ENCODE results near the gene MGAT3.
"Not testable (repeated sequence)": the region's sequence is repeated elsewhere in the genome, so short reads cannot be mapped to it uniquely, and the experiment has no call there.

Gene MGAT3

DNA sequence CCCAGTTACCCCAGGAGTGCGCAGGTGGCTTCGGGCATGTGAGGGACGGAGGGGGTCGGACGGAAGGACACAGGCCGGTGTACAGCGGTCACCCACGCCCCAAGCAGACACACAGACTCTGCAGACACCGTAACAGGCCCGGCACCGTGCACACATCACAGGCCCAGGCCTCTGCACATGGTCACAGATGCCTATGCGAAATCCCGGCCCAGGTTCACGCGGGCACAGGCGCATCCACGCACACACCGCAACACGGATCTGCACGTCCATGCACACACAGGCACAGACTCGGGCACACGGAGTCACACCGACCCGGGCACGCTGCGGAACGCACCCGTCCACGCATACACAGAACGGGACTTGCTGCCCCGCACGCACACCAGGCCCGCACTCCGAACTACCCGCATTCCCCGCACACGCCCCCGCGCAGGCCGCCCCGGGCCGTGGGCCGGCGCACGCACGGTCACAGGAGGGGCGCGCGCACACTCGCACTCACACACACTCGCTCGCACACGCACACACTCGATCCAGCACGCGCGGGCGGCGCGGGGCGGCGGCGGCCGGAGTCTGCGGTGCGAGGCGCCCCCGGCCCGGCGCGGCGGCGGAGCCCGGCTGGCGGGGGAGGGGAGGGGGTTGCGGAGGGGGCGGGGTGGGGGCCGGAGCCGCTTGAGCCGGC, at the start of gene MGAT3:
MGAT3 (plus strand) TSS at position 491 of the 676 bp plus-strand sequence. CDS start 30,336 bp downstream, outside the sequence.
- DNase-seq: no peak
- in situ Hi-C loops (cut with MboI; ENCODE audit: low pct_unique_long_range_greater_than_20kb, low sequenced_read_pairs): no loop called here

GRCh38 chr22:39408173-39408572, 48.6 kb upstream of the MGAT3 start:
- in situ Hi-C loops (cut with MboI; ENCODE audit: low pct_unique_long_range_greater_than_20kb, low sequenced_read_pairs): no loop called here

DNA sequence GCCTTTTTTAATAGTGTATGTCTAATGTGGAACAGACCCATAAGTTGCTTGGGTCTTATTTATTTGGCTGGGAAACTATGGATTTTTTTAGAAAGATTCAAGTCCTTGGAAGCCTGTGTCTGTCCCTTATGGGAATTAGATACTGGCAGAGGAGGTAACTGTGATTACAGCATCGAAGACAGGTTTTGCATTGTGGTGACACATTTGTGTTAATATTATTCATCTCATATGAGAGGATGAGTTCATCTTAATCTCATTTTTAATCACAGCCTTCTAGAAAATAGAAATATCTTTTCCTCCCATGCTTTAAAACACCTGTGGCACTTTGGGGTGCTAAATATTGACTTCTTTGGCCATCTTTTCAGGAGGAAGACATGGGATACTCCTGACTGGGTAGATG, 48.0 kb upstream of the MGAT3 start:
- in situ Hi-C loops (cut with MboI; ENCODE audit: low pct_unique_long_range_greater_than_20kb, low sequenced_read_pairs): no loop called here
- DNase-seq: no peak

More at GRCh38 chr22:39408173-39408572, 48.6 kb upstream of the MGAT3 start:
- DNase-seq: no peak

DNA sequence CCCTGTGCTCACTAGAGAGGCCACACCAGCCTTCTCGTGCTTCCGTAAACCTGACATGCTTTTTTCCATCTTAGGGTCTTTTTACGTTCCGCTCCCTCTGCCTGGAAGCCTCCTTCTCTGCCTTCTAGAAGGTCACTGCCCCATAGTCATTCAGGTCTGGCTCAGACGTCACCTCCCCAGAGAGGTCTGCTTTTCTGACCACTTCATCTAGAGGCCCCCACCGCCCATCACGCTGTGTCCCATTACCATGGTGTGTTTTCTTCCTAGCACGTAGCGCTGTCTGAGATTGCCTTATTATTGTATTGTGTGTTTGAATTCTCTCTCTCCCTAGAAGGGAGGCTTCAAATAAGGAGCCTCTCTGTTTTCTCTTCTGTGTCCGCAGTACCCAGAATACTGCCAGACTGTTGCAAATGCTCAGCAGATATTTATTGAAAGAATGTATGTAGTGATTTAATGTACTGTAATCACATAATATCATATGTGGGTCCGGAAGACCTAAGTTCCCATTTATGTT, 47.2 kb upstream of the MGAT3 start:
- in situ Hi-C loops (cut with MboI; ENCODE audit: low pct_unique_long_range_greater_than_20kb, low sequenced_read_pairs): no loop called here
- DNase-seq: no peak

DNA sequence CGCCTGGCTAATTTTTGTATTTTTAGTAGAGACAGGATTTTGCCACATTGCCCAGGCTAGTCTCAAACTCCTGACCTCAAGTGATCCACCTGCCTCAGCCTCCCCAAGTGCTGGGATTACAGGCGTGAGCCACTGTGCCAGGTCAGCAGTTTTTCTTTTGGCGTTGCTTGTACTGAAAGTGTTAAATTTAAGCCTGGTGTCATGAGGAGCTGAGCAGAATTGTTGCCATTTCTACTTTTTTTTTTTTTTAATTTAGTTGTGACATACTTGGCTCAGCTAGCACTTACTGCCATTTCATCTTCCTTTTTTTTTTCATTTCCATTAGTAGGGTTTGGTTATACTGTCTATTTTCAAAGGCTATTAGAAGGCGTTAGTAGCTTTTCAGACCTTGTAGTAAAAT, 46.5 kb upstream of the MGAT3 start:
- DNase-seq: no peak
- in situ Hi-C loops (cut with MboI; ENCODE audit: low pct_unique_long_range_greater_than_20kb, low sequenced_read_pairs): no loop called here

DNA sequence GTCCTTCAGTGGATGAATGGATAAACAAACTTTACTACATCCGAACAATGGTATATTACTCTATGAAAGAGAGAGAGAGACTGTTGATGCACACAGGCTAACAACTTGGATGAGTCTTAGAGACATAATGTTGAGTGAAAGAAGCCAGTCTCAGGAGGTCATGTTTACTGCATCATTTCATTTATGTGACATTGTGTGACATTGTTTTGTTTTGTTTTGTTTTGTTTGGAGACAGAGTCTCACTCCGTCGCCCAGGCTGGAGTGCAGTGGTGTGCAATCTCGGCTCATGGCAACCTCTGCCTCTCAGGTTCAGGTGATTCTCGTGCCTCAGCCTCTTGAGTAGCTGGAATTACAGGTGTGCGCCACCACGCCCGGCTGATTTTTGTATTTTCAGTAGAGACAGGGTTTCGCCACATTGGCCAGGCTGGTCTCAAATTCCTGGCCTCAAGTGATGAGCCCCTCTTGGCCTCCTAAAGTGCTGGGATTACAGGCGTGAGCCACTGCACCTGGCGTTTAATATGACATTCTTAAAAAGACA, 44.9 kb upstream of the MGAT3 start:
- DNase-seq; in situ Hi-C loops (cut with MboI; ENCODE audit: low pct_unique_long_range_greater_than_20kb, low sequenced_read_pairs): not testable (repeated sequence)

DNA sequence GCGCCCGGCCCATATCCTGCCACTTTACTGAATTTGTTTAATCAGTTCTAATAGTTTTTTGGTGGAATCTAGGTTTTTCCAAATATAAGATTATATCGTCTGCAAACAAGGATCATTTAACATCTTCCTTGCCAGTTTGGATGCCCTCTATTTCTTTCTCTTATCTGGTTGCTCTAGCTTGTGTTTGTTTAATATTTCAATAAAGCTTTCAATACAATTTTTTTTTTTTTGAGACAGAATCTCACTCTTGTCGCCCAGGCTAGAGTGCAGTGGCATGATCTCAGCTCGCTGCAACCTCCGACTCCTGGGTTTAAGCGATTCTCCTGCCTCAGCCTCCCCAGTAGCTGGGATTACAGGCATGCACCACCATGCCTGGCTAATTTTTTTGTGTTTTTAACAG, 43.6 kb upstream of the MGAT3 start:
- DNase-seq; in situ Hi-C loops (cut with MboI; ENCODE audit: low pct_unique_long_range_greater_than_20kb, low sequenced_read_pairs): not testable (repeated sequence)

DNA sequence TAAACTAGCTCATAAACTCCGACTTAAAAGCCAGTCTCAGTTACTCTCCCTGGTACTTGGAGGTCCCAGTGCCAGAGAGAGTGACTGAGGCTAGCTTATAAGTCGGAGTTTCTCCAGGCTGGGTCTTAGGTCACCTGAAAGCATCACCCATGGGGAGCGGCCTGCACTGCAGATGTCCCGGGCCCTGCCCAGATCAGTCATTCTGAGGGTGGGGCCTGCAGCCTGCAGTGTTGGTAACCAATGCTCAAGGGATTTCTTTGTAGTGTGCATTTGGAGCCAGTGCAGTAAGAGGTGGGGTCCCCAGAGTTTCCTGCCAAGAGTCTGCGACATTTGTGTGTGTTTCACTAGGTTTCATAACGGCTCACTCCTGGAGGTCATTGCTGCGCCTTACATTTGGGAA, 42.4 kb upstream of the MGAT3 start:
- in situ Hi-C loops (cut with MboI; ENCODE audit: low pct_unique_long_range_greater_than_20kb, low sequenced_read_pairs): no loop called here
- no peak for DNase-seq

GRCh38 chr22:39414886-39415285, 41.9 kb upstream of the MGAT3 start:
- DNase-seq: no peak
- in situ Hi-C loops (cut with MboI; ENCODE audit: low pct_unique_long_range_greater_than_20kb, low sequenced_read_pairs): no loop called here

DNA sequence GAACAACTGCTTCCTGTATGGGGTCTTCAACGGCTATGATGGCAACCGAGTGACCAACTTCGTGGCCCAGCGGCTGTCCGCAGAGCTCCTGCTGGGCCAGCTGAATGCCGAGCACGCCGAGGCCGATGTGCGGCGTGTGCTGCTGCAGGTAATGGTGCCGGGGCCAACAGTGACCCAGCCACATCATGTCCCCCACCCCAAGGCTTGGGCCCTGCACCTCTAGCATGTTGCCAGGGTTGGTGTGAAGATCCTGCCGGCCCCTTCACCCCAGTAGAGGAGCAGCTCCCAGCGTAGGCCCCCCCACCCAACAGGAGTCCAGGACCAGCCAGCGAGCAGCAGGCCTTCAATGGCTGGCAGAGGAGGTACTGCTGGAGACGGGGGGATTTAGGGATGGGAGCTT, 41.3 kb upstream of the MGAT3 start:
- in situ Hi-C loops (cut with MboI; ENCODE audit: low pct_unique_long_range_greater_than_20kb, low sequenced_read_pairs): no loop called here
- DNase-seq: no peak

DNA sequence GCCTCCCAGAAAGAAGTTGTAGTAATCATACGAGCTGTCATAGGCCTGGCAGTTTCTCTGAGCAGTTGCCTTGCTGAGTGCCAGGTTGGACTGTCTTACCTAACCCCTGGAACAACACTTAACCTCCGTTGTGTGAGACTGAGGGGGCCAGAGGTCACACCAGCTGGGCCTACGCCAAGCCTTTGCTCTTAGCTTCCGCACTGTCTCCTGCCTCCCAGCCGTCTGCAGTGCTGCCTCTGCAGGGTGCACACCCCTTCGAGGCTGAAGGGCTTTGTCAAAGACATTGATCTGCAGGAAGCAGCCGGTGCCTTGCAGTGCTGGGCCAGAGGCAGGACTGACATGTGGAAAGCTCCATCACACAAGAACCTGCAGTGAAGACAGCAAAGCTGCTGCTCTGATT, 40.5 kb upstream of the MGAT3 start:
- in situ Hi-C loops (cut with MboI; ENCODE audit: low pct_unique_long_range_greater_than_20kb, low sequenced_read_pairs): no loop called here

GRCh38 chr22:39417641-39418040, 39.2 kb upstream of the MGAT3 start:
- DNase-seq: no peak
- in situ Hi-C loops (cut with MboI; ENCODE audit: low pct_unique_long_range_greater_than_20kb, low sequenced_read_pairs): no loop called here

More for the DNA sequence above, 40.5 kb upstream of the MGAT3 start:
- no peak for DNase-seq

GRCh38 chr22:39418696-39419095, 38.1 kb upstream of the MGAT3 start:
- DNase-seq: no peak
- in situ Hi-C loops (cut with MboI; ENCODE audit: low pct_unique_long_range_greater_than_20kb, low sequenced_read_pairs): no loop called here

DNA sequence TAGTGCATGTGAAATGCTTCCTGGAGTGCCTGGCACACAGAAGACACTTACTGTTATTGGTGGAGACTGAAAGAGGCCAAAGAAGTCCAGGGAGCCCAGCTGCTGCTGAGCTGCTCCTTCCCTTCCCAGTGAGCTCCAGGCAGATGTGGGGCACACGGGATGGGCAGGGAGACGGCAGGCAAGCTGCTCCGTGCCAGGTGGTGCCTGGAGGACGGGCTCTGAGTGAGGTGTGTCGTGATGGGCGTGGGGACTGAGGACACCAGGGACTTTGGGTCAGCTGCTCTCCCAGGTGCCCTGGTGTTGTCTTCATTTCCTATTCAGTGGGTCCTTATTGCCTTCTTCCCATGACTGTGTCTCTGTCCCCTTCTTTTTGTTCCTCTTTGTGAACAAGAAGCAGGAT, 37.7 kb upstream of the MGAT3 start:
- in situ Hi-C loops (cut with MboI; ENCODE audit: low pct_unique_long_range_greater_than_20kb, low sequenced_read_pairs): no loop called here
- no peak for DNase-seq

- DNase-seq: no peak
- in situ Hi-C loops (cut with MboI; ENCODE audit: low pct_unique_long_range_greater_than_20kb, low sequenced_read_pairs): no loop called here
Observed at GRCh38 chr22:39419911-39420310, 36.9 kb upstream of the MGAT3 start.

DNA sequence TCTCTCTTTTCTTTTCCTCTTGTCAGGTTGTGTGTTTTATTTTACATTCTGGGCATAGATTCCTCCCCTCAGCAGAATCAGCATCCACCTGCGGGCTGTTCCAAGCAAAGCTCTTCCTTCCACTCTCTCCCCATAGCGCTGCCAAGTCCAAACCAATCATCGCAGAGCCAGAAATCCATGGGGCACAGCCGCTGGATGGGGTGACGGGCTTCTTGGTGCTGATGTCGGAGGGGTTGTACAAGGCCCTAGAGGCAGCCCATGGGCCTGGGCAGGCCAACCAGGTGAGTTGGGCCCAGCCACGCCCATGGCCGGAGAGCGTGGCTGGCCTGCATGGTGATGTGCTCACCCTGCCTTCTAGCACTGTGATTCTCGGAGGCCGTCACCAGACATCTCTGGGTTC, 35.1 kb upstream of the MGAT3 start:
- in situ Hi-C loops (cut with MboI; ENCODE audit: low pct_unique_long_range_greater_than_20kb, low sequenced_read_pairs): no loop called here
- DNase-seq: no peak

GRCh38 chr22:39422101-39422500, 34.7 kb upstream of the MGAT3 start:
- DNase-seq: no peak
- in situ Hi-C loops (cut with MboI; ENCODE audit: low pct_unique_long_range_greater_than_20kb, low sequenced_read_pairs): no loop called here

- in situ Hi-C loops (cut with MboI; ENCODE audit: low pct_unique_long_range_greater_than_20kb, low sequenced_read_pairs): no loop called here
- DNase-seq: no peak
Observed at GRCh38 chr22:39422721-39423120, 34.1 kb upstream of the MGAT3 start.

GRCh38 chr22:39423976-39424375, 32.8 kb upstream of the MGAT3 start:
- DNase-seq: no peak
- in situ Hi-C loops (cut with MboI; ENCODE audit: low pct_unique_long_range_greater_than_20kb, low sequenced_read_pairs): no loop called here

GRCh38 chr22:39426380-39427043, 30.3 kb upstream of the MGAT3 start:
- in situ Hi-C loops (cut with MboI; ENCODE audit: low pct_unique_long_range_greater_than_20kb, low sequenced_read_pairs): no loop called here
- DNase-seq: no peak
